ENCODE data around the gene SERTAD4. TPM values are rescaled to one million over a fixed set of nuclear protein-coding genes. Genes with fewer than 3 reads are reported as not detected.
A peak's percentile ranks its signal among the peaks of the same experiment; 100 is the strongest.

The SERTAD4 gene
- total RNA-seq, 2 donors from 2014 or later = 4.2 to 6.5 TPM

- no peak for DNase-seq (ENCODE audit: low spot score)
- TF ChIP-seq CTCF (IDR thresholded peaks at IDR 0.05) = no peak
- Histone ChIP-seq H3K9me3 (no peaks in the 10 kb centered on the region), H3K4me3 (peak overlapping the region; percentile 8 to 24), H3K27me3 (no peaks in the 10 kb centered on the region), H3K36me3 (no peaks in the 10 kb centered on the region), H3K27ac (peak overlapping the region; percentile 28 to 74), H3K4me1 (peaks cover 0 to 28% of the 10 kb centered on the region in 2 donors)
Observed at GRCh38 chr1:210237981-210238380, 5.4 kb downstream of the SERTAD4 start.

- Histone ChIP-seq H3K27me3 (no peaks in the 10 kb centered on the region), H3K4me1 (peaks cover 0 to 21% of the 10 kb centered on the region in 2 donors), H3K36me3 (no peaks in the 10 kb centered on the region), H3K9me3 (no peaks in the 10 kb centered on the region), H3K27ac (no peak overlapping the region), H3K4me3 (no peak overlapping the region)
- TF ChIP-seq CTCF (IDR thresholded peaks at IDR 0.05) = peak; percentile 13 to 52
- DNase-seq (ENCODE audit: low spot score) = peak; percentile 78
Observed at GRCh38 chr1:210239349-210240111, 6.9 kb downstream of the SERTAD4 start.

GRCh38 chr1:210241121-210241520, 8.5 kb downstream of the SERTAD4 start:
- DNase-seq (ENCODE audit: low spot score) = no peak
- no peaks in the 10 kb centered on the region for H3K9me3 ChIP-seq
- H3K4me1 ChIP-seq = peaks cover 0 to 21% of the 10 kb centered on the region in 2 donors
- no peaks in the 10 kb centered on the region for H3K36me3 ChIP-seq
- no peaks in the 10 kb centered on the region for H3K27me3 ChIP-seq
- no peak overlapping the region for H3K4me3 ChIP-seq
- TF ChIP-seq CTCF (IDR thresholded peaks at IDR 0.05) = no peak
- no peak overlapping the region for H3K27ac ChIP-seq

GRCh38 chr1:210244746-210245367, 12.3 kb downstream of the SERTAD4 start:
- H3K27me3 ChIP-seq = no peaks in the 10 kb centered on the region
- no peak for DNase-seq (ENCODE audit: low spot score)
- H3K36me3 ChIP-seq = no peaks in the 10 kb centered on the region
- no peak overlapping the region for H3K4me3 ChIP-seq
- H3K9me3 ChIP-seq = no peaks in the 10 kb centered on the region
- no peak for TF ChIP-seq CTCF (IDR thresholded peaks at IDR 0.05)
- H3K4me1 ChIP-seq = peaks cover 0 to 6% of the 10 kb centered on the region in 2 donors
- H3K27ac ChIP-seq = no peak overlapping the region

- no peak for DNase-seq (ENCODE audit: low spot score)
Observed at GRCh38 chr1:210246447-210246846, 13.9 kb downstream of the SERTAD4 start.

More at GRCh38 chr1:210246447-210246846, 13.9 kb downstream of the SERTAD4 start:
- H3K4me3 ChIP-seq = no peak overlapping the region
- H3K4me1 ChIP-seq = peaks cover 0 to 11% of the 10 kb centered on the region in 2 donors
- H3K27me3 ChIP-seq = no peaks in the 10 kb centered on the region
- no peak for TF ChIP-seq CTCF (IDR thresholded peaks at IDR 0.05)
- no peak overlapping the region for H3K27ac ChIP-seq
- no peaks in the 10 kb centered on the region for H3K9me3 ChIP-seq
- H3K36me3 ChIP-seq = no peaks in the 10 kb centered on the region

Data from right atrium auricular region (tissue), 2 donors.